ENCODE results near the gene TPRX1.
"Not testable (repeated sequence)": the region's sequence is repeated elsewhere in the genome, so short reads cannot be mapped to it uniquely, and the experiment has no call there.

GRCh38 chr19:47803148-47803547 lies 1.2 kb downstream of the TPRX1 start:
- not testable (repeated sequence) for TF ChIP-seq EZH2 (IDR thresholded peaks at IDR 0.05; ENCODE audit: insufficient read depth, poor library complexity, severe bottlenecking); EZH2phosphoT487 (IDR thresholded peaks at IDR 0.05; ENCODE audit: insufficient read depth, low read depth)
